GM21515 (cell line): Measurements from ENCODE around the gene OAS3.
"Not testable (repeated sequence)": the region's sequence is repeated elsewhere in the genome, so short reads cannot be mapped to it uniquely, and the experiment has no call there.

ENCODE experiments used
- ATAC-seq: cut with Tn5 transposase; IDR thresholded peaks from one replicate; pipeline ENCODE4 v1.9.1; 2021; ENCODE audit not compliant: unreplicated experiment

The OAS3 gene

GRCh38 chr12:112948806-112949205, 10.5 kb downstream of the OAS3 start:
- ATAC-seq = no peak

- ATAC-seq = no peak
Observed at GRCh38 chr12:112950701-112951100, 12.4 kb downstream of the OAS3 start.

GRCh38 chr12:112957125-112957524, 18.9 kb downstream of the OAS3 start:
- ATAC-seq = not testable (repeated sequence)

- ATAC-seq = no peak
Observed at GRCh38 chr12:112961074-112961473, 22.8 kb downstream of the OAS3 start.

- ATAC-seq = no peak
Observed at GRCh38 chr12:112961536-112961935, 23.3 kb downstream of the OAS3 start.

- no peak for ATAC-seq
Observed at GRCh38 chr12:112962561-112962960, 24.3 kb downstream of the OAS3 start.

- ATAC-seq = no peak
Observed at GRCh38 chr12:112963227-112963861, 25.1 kb downstream of the OAS3 start.

GRCh38 chr12:112964067-112964670, 25.9 kb downstream of the OAS3 start:
- ATAC-seq = no peak

GRCh38 chr12:112964915-112965314, 26.6 kb downstream of the OAS3 start:
- ATAC-seq = no peak

GRCh38 chr12:112965643-112966042, 27.4 kb downstream of the OAS3 start:
- ATAC-seq = no peak

GRCh38 chr12:112967306-112967705, 29.0 kb downstream of the OAS3 start:
- no peak for ATAC-seq

GRCh38 chr12:112967858-112968257, 29.6 kb downstream of the OAS3 start:
- ATAC-seq = no peak

- no peak for ATAC-seq
Observed at GRCh38 chr12:112969547-112970306, 31.5 kb downstream of the OAS3 start.

- no peak for ATAC-seq
Observed at GRCh38 chr12:112970391-112970790, 32.1 kb downstream of the OAS3 start.

GRCh38 chr12:112971248-112971647, 33.0 kb downstream of the OAS3 start:
- ATAC-seq = no peak

GRCh38 chr12:112973011-112973735, 34.9 kb downstream of the OAS3 start:
- no peak for ATAC-seq

- no peak for ATAC-seq
Observed at GRCh38 chr12:112973818-112974231, 35.6 kb downstream of the OAS3 start.

GRCh38 chr12:112974904-112975303, 36.6 kb downstream of the OAS3 start:
- no peak for ATAC-seq

GRCh38 chr12:112977139-112977538, 38.9 kb downstream of the OAS3 start:
- no peak for ATAC-seq

- no peak for ATAC-seq
Observed at GRCh38 chr12:112977641-112978040, 39.4 kb downstream of the OAS3 start.
